Retinal pigment epithelial cell (primary cell): Measurements from ENCODE around the gene MKLN1.

ENCODE experiments used
- DNase-seq: peaks from one replicate; pipeline ENCODE4 v3.0.0-alpha.2; 2010; ENCODE audit warnings: low read depth
- H3K4me3 ChIP-seq: 2 replicates; pipeline ENCODE4 v1.5.1; 2011; ENCODE audit warnings: mild to moderate bottlenecking, low read length, control low read depth, moderate library complexity
- CTCF ChIP-seq: conservative IDR thresholded peaks from 2 replicates; pipeline ENCODE4 v1.5.1; 2011; ENCODE audit warnings: low read depth, low read length, control low read depth, inconsistent platforms

MKLN1 gene

DNA sequence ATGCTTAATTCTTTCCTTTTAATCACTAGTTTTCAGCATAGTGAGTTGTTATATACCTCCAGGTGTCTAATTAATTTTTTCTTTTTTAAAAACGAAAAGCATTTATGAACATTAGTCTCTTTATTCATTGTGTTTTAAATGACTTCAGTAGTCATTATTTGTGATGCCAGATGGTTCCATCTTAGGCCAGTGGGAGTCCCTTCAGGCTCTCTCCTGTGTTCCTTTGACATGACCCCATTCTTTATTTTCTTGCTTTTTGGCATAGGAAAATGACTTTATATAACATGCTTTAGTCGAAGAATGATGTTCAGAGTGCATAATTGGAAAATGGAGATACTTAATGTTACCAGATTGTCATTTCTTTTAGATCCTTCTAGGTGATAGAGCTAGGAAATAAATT is 24.4 kb downstream of the MKLN1 start:
- no peak overlapping the region for H3K4me3 ChIP-seq
- no peak for DNase-seq
- TF ChIP-seq CTCF, result no peak

- TF ChIP-seq CTCF, result no peak
- H3K4me3 ChIP-seq, result no peak overlapping the region
- DNase-seq, result no peak
These were observed 26.7 kb downstream of the MKLN1 start for GRCh38 chr7:131354390-131354789.

- peak; percentile 31 for DNase-seq
- H3K4me3 ChIP-seq, result no peak overlapping the region
- TF ChIP-seq CTCF, result no peak
These were observed 28.5 kb downstream of the MKLN1 start for GRCh38 chr7:131355917-131356777.

DNA sequence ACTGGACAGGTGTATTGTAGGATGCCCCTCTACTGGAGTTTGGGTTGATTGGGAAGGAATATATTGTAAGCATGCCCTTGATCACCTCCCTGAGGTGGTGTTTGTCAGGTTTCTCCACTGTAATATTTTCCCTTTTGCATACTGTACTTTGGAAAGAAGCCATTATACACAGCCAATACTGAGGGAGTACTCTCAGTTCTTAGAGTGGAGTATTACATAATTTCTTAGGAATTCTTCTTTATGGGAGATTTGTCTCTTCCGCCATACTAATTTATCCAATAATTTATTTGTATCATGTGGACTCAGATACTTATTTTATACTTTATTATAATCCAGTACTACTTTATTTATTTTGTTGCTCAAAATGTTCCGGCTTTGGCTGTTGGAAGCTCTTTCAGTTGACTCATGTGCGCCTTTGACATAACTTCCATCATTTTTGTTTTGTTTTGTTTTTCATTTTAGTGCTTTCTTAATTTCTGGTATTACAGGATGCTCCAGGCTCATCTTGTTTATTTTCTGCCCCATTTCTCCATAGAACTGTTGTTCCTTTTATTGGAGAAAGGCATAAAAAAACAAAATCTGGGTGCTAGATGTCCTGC is 29.7 kb downstream of the MKLN1 start:
- TF ChIP-seq CTCF, result no peak
- DNase-seq, result peak; percentile 2

GRCh38 chr7:131358636-131359035 is 31.0 kb downstream of the MKLN1 start:
- TF ChIP-seq CTCF, result no peak
- H3K4me3 ChIP-seq, result no peak overlapping the region
- DNase-seq, result no peak

More for the DNA sequence above, 29.7 kb downstream of the MKLN1 start:
- H3K4me3 ChIP-seq, result no peak overlapping the region

DNA sequence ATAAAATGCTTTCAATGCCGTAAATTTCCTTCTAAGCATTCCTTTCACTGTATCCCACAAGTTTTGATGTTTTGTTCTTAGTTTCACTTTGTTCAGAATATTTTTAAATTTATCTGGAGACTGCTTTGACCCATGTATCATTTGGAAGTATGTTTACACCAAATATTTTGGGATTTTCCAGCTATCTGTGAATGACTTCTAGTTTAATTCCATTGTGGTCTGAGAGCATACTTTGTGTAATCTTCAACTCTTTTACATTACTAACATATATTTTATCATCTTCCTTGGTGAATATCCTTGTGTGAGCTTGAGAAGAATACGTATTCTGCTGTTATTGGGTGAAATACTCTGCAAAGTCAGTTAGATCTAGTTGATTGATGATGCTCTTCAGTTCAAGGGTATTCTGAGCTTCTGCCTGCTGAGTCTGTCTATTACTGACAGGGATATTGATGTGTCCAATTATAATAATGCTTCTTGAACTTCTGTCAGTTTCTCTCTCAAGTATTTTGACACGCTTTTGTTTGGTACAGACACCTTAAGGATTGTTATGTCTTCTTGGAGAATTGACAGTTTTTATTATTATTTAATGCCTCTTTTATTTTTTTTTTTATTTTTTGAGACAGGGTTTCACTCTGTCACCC is 31.6 kb downstream of the MKLN1 start:
- no peak for DNase-seq
- TF ChIP-seq CTCF, result no peak

GRCh38 chr7:131363719-131364118 is 36.0 kb downstream of the MKLN1 start:
- TF ChIP-seq CTCF, result no peak
- no peak overlapping the region for H3K4me3 ChIP-seq
- no peak for DNase-seq

More for the DNA sequence above, 31.6 kb downstream of the MKLN1 start:
- no peak overlapping the region for H3K4me3 ChIP-seq
